Natural killer cell treated with Interleukin-12 subunit alpha and Interleukin-12 subunit beta and Interleukin-15 and Interleukin-18, amount 100 ng/mL, for 72 hours (primary cell): ENCODE measurements around the gene CFAP65. TPM values are rescaled to one million over a fixed set of nuclear protein-coding genes. Genes with fewer than 3 reads are reported as not detected.

Experiments
- ATAC-seq, 2 donors: fragments of 150-1000 bp; cut with Tn5 transposase in 1 of 2; sonication (Bioruptor Pico), chemical (Tn5 transposase) in 1 of 2; 2 replicates each; pipeline ENCODE4 v1.10.0; 2021
- DNase-seq: peaks from one replicate; pipeline ENCODE4 v3.0.0; 2022; ENCODE audit warnings: low spot score
- H3K27ac Mint-ChIP-seq, 2 donors: 1 replicate in 1 of 2; 2 replicates in 1 of 2; pipeline ENCODE4 v1.8.0; 2022; ENCODE audit warnings: mixed read lengths in 2 of 2, mild to moderate bottlenecking in 1 of 2, moderate library complexity in 1 of 2
- H3K27me3 Mint-ChIP-seq, 2 donors: 1 replicate in 1 of 2; 2 replicates in 1 of 2; pipeline ENCODE4 v1.8.0; 2022; ENCODE audit warnings: mixed read lengths in 2 of 2
- H3K36me3 Mint-ChIP-seq: one replicate; pipeline ENCODE4 v1.8.0; 2022; ENCODE audit warnings: mixed read lengths
- H3K4me1 Mint-ChIP-seq, 2 donors: 1 replicate in 1 of 2; 2 replicates in 1 of 2; pipeline ENCODE4 v1.8.0; 2022; ENCODE audit warnings: low read depth in 2 of 2, mixed read lengths in 2 of 2, mild to moderate bottlenecking in 1 of 2
- H3K4me3 Mint-ChIP-seq: one replicate; pipeline ENCODE4 v1.8.0; 2022; ENCODE audit warnings: mixed read lengths
- H3K9me3 Mint-ChIP-seq: 2 replicates; pipeline ENCODE4 v1.8.0; 2022; ENCODE audit warnings: mixed read lengths
- total RNA-seq, 2 donors: library from RNA; stranded (reverse); gene quantifications; one replicate each; pipeline ENCODE4 v1.2.3, GENCODE V29; 2022

Gene CFAP65
- total RNA-seq, 2 donors from 2014 or later = not detected

DNA sequence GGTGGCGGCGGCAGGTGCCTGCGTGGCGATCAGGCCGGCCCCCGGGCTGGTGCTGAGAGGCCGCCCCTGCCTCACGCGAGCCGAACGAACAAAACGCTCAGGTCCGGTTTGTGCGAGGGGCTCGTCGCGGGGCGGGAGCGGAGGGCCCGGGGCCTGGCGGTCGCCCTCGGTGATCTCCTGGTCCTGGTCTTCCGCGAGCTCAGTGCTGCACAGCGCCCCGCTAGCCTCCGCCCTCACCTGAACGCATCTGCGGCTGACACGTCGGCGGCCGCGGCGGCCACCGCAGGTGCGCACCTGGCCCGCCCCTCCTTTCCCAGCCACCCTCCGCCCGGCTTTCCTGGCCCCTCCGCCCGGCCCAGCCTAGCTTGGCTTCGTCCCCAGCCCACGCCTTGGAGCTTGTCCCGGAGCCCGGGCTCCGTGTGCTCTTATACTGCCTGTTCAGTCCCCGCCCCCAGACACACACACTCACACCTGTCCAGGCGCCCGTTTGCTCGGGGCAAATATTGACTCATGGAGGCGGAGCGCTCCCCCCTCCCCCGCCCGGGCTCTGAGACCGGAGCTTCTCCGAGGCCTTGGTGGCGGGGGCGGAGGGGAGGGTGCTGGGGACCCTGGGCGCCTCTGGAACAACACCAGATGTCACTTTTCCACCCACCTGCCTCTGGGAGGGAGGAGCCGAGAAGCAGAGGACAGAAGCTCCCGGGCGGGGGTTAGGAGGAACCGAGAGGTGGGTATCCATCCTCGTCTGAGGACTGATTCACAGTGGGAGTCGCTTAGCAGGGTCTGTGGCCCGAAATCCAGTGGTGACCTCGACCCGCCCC, 39.5 kb downstream of the CFAP65 start:
- peaks cover 3 to 5% of the 10 kb centered on the region in 2 donors for H3K4me1 Mint-ChIP-seq
- H3K36me3 Mint-ChIP-seq = no peaks in the 10 kb centered on the region

DNA sequence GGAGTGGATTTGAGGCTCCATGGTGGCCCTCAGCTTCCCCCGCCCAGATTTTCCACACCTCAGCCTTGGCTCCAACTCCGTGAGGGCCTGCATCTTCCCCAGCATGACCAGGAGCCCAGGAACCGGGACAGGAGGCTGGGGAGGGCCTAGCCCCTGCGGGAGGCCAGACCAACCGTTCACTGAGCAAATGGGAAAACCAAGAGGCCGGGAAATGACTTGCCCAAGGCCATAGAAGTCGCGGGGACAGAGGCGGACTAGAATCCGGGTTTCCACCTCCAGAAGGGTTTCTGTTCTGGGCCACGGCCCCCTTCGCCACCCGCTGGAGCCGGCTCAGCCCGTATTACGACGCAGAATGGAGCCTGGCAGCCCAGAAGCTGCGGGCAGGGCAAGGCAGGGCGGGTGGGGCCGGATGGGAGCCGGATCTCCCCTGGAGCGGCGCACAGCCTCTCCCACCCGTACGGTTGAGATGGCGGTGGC, 40.2 kb downstream of the CFAP65 start:
- Mint-ChIP-seq H3K4me3 (no peak overlapping the region), H3K36me3 (no peaks in the 10 kb centered on the region), H3K27me3 (peaks cover 52 to 55% of the 10 kb centered on the region in 2 donors), H3K27ac (no peak overlapping the region), H3K4me1 (peaks cover 3 to 5% of the 10 kb centered on the region in 2 donors), H3K9me3 (no peaks in the 10 kb centered on the region)
- ATAC-seq = no peak
- peak; percentile 23 for DNase-seq

More for the DNA sequence above, 39.5 kb downstream of the CFAP65 start:
- Mint-ChIP-seq H3K27me3 (peaks cover 52 to 55% of the 10 kb centered on the region in 2 donors), H3K27ac (no peak overlapping the region), H3K9me3 (no peaks in the 10 kb centered on the region), H3K4me3 (no peak overlapping the region)
- peak; percentile 46 for DNase-seq
- no peak for ATAC-seq

DNA sequence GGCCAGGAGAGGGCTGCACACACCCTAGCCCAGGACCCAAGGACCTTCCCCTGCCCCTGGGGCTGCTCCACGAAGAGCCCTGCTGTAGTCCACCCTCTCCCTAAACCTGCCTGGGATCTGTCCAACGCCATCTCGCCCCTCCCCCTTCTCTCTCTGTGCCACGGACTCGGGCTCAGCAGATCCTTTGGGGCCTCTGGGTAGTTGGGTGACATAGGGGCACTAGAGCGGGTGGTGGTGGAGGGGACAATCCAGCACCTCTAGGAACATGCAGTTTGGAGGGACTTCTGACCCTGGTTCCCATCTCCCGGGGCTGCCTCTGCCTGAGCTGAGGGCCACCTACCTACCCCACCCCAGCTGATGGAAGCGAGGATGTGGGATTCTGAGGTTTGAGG, 40.8 kb downstream of the CFAP65 start:
- peaks cover 52 to 56% of the 10 kb centered on the region in 2 donors for H3K27me3 Mint-ChIP-seq
- ATAC-seq (no peak), DNase-seq (peak; percentile 8)
- H3K4me1 Mint-ChIP-seq = peaks cover 3 to 7% of the 10 kb centered on the region in 2 donors
- no peaks in the 10 kb centered on the region for H3K9me3 Mint-ChIP-seq
- no peaks in the 10 kb centered on the region for H3K36me3 Mint-ChIP-seq
- H3K27ac Mint-ChIP-seq = no peak overlapping the region
- H3K4me3 Mint-ChIP-seq = no peak overlapping the region

DNA sequence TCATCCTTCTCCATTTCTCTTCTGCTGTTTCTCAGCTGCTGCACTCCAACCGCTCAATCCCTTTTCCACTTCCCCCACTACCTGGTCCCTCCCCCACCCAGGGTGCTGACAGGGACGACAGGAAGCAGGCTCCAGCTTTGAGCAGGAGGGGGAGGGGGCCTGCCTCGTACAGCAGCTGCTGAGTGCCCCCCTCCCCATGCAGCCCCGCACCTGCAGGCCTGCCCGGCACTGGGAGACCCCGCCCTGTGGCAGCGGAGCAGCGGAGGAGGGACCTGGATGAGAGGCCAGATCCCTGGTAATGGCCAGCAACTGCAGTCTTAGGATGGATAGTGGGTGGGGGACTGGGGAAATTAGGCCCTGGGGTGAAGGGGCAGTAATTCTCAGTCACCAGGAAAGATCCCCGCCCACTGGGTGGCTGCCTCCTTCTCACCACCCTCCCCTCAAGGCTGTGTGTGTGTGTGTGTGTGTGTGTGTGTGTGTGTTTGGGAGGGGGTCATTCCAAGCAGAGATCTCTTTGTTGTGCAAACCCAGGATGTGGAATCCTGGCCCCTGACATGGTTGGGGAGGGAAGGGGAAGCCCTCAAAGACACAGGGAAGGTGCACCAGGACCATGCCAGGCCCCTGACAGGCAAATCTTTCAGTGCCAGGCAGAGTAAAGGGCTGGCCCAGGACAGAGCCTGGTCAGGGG, 41.3 kb downstream of the CFAP65 start:
- no peak for ATAC-seq
- H3K27me3 Mint-ChIP-seq = peaks cover 52 to 56% of the 10 kb centered on the region in 2 donors
- no peak overlapping the region for H3K4me3 Mint-ChIP-seq
- peaks cover 3 to 10% of the 10 kb centered on the region in 2 donors for H3K4me1 Mint-ChIP-seq
- no peak for DNase-seq
- H3K9me3 Mint-ChIP-seq = no peaks in the 10 kb centered on the region
- H3K36me3 Mint-ChIP-seq = no peaks in the 10 kb centered on the region
- no peak overlapping the region for H3K27ac Mint-ChIP-seq

DNA sequence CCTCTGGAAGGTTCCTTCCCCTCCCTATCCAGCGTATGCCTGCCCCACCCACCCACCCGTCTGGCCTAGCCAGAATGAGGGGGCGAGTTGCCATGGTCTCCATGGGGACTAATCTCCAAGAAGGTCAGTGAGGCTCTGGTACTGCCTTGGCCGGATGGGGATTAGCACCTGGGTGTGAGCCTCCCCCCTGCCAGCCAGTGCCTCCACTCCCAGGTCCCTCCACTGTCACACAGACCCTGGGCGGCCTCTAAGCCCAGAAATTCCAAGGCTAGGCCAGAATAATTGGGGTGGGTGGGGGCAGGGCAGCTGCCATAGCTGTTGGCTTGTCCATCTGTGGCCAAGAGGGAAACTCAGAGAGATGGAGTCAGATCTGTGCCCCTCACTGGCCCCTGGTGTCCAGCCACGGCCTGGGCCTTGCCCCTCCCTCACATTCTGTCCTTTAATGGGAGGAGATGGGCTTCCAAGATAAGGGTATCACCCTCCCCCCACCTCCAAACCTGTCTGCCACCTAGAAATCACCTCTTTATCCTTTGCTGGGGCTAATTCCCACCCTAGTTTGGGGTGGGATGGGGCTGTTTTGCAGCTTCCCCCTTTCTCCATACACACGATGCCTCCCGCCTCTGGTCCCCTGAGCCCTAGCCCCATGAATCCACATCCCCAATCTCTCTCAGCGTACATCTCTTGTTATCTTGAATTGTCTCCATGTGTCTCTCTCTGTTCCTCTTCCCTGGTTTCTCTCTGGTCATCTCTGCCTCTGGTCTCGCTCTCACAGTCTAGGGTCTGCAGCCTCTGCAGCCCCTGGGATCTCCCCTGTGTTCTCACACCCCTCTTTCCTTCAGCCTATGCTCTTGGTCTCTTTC, 42.1 kb downstream of the CFAP65 start:
- ATAC-seq = no peak
- peaks cover 48 to 50% of the 10 kb centered on the region in 2 donors for H3K27me3 Mint-ChIP-seq
- H3K36me3 Mint-ChIP-seq = no peaks in the 10 kb centered on the region
- no peaks in the 10 kb centered on the region for H3K9me3 Mint-ChIP-seq
- DNase-seq = no peak
- H3K4me1 Mint-ChIP-seq = peaks cover 3 to 10% of the 10 kb centered on the region in 2 donors
- H3K4me3 Mint-ChIP-seq = no peak overlapping the region
- H3K27ac Mint-ChIP-seq = no peak overlapping the region

DNA sequence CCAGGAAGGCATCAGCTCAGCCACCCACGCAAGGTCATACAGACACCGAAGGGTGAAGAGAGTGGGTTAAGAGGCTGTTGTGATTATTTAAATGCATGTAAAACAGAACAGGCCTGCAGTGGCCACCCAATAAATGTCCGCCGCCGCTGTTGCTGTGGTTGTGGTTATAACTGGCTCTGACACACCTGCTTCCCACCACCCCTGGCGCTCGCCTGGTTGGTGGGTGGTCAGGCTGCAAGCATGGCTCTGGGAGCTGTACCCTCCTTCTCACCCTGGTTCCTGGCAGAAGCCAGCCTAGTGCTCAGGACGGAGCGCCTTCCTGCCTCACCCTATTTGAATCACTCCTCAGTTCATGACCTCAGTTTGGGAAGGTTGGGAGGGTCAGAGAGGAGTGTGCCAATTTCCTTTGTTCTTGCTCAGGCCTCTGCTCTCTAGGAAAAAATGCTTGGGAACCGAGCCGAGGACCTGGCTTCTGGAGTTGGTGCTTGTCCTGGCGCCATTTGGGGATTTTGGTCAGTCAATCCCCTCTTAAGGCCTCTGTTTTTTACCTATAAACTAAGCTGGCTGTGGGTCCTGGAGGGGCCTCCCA, 42.8 kb downstream of the CFAP65 start:
- Mint-ChIP-seq H3K4me3 (no peak overlapping the region), H3K4me1 (peaks cover 3 to 10% of the 10 kb centered on the region in 2 donors), H3K27me3 (peaks cover 42 to 44% of the 10 kb centered on the region in 2 donors), H3K9me3 (no peaks in the 10 kb centered on the region), H3K36me3 (no peaks in the 10 kb centered on the region), H3K27ac (no peak overlapping the region)
- ATAC-seq (no peak), DNase-seq (no peak)

DNA sequence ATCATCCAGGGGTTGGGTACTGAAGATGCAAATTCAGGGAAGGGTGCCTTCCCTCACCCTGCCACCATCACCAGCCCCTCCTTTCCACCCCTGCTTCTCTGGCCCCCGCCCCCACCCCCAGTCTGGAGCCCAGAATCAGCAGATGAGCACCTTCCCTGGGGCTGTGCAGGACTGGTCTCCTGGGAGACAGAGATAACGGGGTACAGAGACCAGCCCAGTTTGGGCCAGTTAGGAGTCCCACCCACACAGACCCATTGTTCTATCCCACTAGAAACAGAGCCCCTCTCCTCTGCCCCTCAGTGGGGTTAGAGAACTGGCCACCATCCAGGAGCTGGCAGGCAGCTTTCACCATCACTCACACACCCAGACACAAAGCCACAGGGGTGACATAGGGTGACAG, 43.6 kb downstream of the CFAP65 start:
- Mint-ChIP-seq H3K4me1 (peaks cover 0 to 7% of the 10 kb centered on the region in 2 donors), H3K36me3 (no peaks in the 10 kb centered on the region), H3K9me3 (no peaks in the 10 kb centered on the region), H3K4me3 (no peak overlapping the region), H3K27me3 (peaks cover 36 to 39% of the 10 kb centered on the region in 2 donors), H3K27ac (no peak overlapping the region)
- ATAC-seq (no peak), DNase-seq (no peak)

DNA sequence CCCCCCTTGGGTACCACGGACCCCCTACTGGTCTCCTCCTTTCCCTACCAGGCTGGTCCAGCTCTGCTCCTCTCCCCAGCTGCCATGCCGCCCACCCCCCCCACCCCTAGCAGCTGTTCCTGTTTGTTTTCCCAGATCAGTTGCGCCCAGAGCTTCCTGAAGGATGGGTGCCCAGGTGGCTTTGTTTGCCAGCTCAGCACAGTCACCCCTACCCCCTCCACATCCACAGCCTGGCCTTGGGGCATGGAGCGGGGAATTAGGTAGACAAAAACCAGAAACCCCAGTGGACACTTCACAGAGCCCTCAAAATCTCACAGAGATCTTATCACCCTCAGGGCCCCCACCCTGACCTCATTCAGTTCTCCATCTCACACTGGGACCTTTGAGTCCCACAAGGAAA, 44.4 kb downstream of the CFAP65 start:
- Mint-ChIP-seq H3K36me3 (no peaks in the 10 kb centered on the region), H3K4me3 (no peak overlapping the region), H3K27ac (no peak overlapping the region), H3K4me1 (peaks cover 0 to 4% of the 10 kb centered on the region in 2 donors), H3K27me3 (peaks cover 36 to 40% of the 10 kb centered on the region in 2 donors), H3K9me3 (no peaks in the 10 kb centered on the region)
- no peak for ATAC-seq
- no peak for DNase-seq

DNA sequence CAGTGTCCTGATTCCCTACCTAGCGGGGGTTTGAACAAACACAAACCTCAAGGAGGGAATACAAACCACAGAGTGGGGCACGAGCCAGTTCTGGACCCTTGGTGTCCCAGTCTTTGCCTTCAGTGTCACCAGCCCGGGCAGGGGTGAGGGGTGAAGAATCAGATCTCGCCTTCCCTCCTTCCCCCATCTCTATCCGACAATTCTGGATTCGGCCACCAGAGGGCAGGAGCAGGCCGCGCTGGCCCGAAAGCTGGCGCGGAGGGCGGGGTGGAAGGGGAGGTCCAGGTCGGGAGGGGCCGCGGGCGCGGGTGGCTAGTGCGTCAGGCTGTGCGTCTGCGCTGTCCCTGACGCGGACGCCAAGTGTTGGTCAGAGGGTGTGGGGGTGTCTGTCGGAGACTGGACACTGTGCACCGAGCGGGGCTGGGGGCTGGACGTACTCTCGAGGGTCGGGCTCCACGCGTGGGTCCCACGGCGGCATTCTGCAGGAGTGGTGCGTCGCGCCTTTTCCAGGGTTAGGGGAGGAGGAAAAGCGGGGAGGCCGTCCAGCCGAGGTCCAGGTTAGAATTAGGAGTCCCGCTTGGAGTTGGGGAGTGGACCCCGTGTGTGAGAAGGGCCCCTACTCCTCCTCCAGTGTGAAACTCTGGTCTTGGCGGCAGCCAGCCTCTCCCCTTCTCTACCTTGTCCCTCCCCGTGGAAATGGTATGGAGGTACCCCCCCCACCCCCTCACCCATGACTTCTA, 45.2 kb downstream of the CFAP65 start:
- H3K27ac Mint-ChIP-seq = no peak overlapping the region
- H3K4me3 Mint-ChIP-seq = no peak overlapping the region

DNA sequence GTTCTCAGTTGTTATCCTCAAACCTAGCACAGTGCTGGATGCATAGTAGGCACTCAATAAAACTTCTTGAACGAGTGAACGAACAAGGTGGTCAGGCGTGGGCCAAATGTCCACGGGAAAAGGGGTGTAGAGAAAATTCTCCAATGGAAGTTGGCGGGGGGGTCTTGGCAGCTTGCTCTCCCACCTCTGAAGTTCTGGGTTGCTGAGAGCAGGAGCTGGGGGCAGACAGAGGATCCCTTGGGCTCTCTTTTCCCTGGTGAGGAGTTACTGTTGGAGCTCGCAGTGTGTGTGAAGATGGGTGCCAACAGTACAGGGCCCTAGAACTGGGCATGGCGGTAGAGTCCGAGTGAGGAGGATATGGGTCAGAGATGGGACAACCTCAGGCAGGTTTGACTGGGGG, 45.8 kb downstream of the CFAP65 start:
- Mint-ChIP-seq H3K4me1 (peaks cover 0 to 4% of the 10 kb centered on the region in 2 donors), H3K27me3 (peaks cover 47 to 50% of the 10 kb centered on the region in 2 donors), H3K9me3 (no peaks in the 10 kb centered on the region), H3K36me3 (no peaks in the 10 kb centered on the region), H3K27ac (no peak overlapping the region), H3K4me3 (no peak overlapping the region)
- no peak for ATAC-seq
- no peak for DNase-seq

More for the DNA sequence above, 45.2 kb downstream of the CFAP65 start:
- Mint-ChIP-seq H3K36me3 (no peaks in the 10 kb centered on the region), H3K9me3 (no peaks in the 10 kb centered on the region), H3K27me3 (peaks cover 44 to 46% of the 10 kb centered on the region in 2 donors), H3K4me1 (peaks cover 0 to 4% of the 10 kb centered on the region in 2 donors)
- DNase-seq (peak; percentile 70), ATAC-seq (peak; percentile 71 to 80)

DNA sequence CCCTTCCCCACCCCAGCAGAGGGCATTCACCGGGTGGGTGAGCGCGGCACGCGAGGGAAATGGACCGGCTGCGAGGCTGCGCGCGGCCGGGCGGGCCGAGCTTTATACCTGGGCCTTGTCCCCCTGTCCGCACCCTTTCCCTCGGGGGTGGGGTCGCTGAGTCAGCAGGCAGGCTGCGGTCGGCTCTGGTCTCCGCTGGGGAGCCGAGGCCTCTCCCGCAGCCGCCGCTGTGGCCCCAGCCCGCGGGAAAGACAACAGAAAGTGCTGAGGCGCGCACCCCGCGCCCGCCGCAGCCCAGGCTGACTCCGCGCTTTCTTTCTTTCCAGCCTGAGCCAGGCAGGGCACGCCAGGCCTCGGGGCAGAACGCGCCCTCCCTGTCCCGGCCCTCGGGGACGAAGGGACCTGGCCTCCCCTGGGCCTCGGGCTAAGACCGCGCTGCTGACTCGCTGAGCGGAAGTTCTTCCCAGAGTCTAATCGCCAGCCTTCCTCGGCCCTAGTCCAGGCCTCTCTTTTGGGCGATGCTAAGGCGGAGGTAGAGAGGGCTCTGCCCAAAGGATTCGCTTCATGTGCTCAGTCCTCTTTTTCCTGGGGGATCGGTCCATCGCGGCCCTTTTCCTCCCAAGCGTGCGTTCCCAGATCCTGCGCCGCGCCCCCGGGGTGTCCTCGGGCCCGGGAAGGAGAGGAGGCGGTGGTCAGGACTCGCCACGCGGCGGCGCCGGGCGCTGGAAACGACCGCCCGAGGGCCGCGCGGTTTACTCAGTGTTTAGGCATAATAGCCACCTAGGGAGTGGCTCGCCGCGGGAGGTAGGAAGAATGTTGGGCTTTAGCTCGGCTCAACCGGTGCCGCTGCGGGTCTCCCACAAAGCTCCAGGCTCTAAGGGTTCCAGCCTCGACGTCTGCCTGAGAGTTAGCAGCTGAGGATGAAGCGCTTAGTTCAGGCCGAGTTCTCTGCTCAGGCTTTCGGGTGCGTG, 47.7 kb downstream of the CFAP65 start, which contains the start of gene CRYBA2:
CRYBA2 (minus strand) TSS at position 78 of the 971 bp plus-strand sequence. CDS start 246 bp downstream, outside the sequence.
- Mint-ChIP-seq H3K27me3 (peaks cover 55 to 58% of the 10 kb centered on the region in 2 donors), H3K4me3 (no peak within 1 kb of the TSS), H3K9me3 (no peaks in the 10 kb centered on the region), H3K36me3 (no peaks in the 10 kb centered on the region), H3K27ac (no peak within 1 kb of the TSS), H3K4me1 (peaks cover 0 to 4% of the 10 kb centered on the region in 2 donors)
- DNase-seq = no peak
- no peak for ATAC-seq
